Left ventricle myocardium superior (tissue), 1 donor: Measurements from ENCODE around the gene FGGY. TPM values are rescaled to one million over a fixed set of nuclear protein-coding genes. Genes with fewer than 3 reads are reported as not detected.
"Not testable (repeated sequence)": the region's sequence is repeated elsewhere in the genome, so short reads cannot be mapped to it uniquely, and the experiment has no call there.

Source experiments
- ATAC-seq: fragments of 200-7000 bp; cut with Tn5 transposase; one replicate; pipeline ENCODE4 v1.9.1; 2020; ENCODE audit warnings: mild to moderate bottlenecking, moderate library complexity
- DNase-seq: peaks from one replicate; pipeline ENCODE4 v3.0.0-alpha.2; 2020
- intact Hi-C: fragments of 100-400 bp; cut with micrococcal nuclease; formaldehyde crosslinking; loops from one replicate; pipeline ENCODE4 v1.11.0; 2022
- total RNA-seq: library from RNA; stranded (reverse); fragmentation: NEBNext Ultra II Directional; extraction: Animal tissue kit (Norgen Biotek cat#: 25700); gene quantifications from one replicate; pipeline ENCODE4 v1.2.1, GENCODE V29; 2021
- donor health status: DM: no; HTN: yes; CAD: no; lungs with severe emphysema.

FGGY gene
- total RNA-seq, 1 donor from 2014 or later, result 29.7 TPM

DNA sequence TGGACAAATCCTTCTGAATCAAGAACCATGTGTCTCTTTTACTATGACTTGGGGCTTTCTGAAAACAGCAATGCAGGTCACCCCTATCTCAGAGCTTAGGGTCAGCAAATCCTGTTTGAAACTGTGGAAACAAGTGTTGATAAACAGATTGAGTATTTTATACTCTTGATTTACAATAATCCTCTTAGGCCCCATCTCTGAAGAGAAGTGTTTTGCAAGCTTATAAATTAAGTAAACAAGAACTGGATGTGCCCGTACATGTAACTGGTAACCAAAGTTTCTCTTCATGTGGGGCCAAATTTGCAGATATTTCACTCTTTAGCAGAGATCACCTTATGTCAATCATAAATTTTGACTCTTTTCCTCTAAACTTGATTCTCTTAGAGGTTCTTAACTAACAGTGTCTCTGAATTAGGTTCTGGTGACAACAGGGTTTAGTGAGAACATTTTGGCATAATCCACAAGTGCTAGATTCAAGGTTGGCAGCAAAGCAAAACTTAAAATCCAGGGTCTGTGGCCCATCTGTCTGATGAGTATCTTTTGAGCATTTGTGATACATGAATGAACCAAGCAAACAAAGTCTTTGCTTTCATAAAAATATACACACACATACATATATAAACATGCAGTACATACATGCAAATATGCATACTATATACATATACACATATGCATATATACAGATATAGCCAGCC lies 334.8 kb downstream of the FGGY start:
- intact Hi-C loops, result no loop called here
- ATAC-seq (no peak), DNase-seq (no peak)

DNA sequence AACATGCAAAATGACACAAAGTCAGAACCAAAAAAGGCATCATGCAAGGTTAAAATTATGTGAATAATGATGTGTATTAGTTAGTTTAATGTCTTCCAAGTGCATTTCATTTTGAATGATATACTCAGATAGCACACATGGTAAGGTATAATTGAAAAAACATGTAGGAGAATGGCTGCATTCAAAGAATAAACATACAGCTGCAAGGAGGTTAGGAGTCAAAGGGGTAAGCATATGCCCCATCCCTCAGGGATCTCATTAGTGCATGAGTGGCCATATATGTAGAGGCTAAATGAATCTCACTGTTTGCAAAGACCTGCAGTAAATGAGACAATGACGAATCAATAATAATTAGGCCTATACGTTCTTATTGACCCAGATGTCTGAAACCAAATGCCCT lies 338.2 kb downstream of the FGGY start:
- DNase-seq (no peak), ATAC-seq (no peak)
- intact Hi-C loops, result no loop called here

DNA sequence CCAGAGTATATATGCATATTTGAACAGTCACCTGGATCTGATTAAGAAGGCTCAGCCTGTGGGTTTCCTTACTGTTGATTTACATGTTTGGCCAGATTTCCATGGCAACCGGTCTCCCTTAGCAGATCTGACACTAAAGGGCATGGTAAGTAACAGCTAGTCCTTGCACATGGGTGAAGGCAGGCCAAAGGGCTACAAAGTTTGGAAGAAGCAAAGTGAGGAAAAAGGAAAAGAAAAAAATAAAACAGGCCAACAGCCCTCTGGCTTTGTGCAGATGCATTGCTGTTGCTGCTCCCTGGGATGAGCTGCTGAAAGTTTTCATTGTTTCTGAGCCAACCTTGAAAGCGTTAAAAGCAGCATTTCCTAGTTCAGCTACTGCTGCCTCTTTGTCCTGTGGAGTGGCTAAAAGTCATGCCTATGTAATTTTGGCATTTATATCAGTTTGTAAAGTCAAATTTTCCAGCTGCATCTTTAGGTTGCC lies 341.4 kb downstream of the FGGY start:
- no peak for DNase-seq
- ATAC-seq, result peak; percentile 83
- intact Hi-C loops, result no loop called here

DNA sequence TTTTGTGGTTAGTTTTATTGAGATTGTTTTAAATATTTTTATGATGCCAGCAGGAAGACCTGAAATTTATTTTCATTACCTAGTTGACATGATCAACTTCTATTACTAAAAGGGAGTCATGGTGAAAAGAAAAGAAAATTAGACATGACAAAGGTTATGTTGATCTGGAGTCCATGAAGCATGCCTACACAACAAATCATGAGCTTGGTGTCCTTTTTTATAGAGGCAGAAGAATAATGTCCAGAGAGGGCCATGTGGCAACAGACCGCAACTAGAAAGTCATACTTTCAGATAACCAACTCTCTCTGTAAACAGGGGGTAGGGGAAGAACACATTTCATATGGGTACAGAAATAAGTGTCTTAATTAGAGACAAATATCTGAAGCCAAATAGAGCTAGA lies 342.4 kb downstream of the FGGY start:
- DNase-seq (no peak), ATAC-seq (no peak)
- intact Hi-C loops, result no loop called here

DNA sequence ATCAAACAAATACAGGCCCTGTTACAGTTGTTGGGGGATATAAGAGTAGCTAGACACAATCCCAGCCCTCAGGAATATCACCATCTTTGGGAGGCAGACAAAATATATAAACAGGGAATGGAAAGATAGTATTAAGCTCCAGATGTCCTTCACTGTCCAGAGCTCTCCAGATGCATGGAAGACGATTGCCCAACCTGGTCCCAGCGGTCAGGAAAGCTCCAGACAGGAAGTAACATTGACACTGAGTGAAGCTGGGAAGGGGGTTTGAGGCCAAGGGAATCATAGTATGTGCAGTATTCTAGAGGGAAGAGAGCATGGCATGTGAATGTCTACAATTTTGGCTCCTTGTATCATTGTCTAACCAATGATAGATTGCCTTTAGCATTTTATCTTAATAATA lies 344.0 kb downstream of the FGGY start:
- ATAC-seq (peak; percentile 81), DNase-seq (peak; percentile 64)
- intact Hi-C loops, result no loop called here

DNA sequence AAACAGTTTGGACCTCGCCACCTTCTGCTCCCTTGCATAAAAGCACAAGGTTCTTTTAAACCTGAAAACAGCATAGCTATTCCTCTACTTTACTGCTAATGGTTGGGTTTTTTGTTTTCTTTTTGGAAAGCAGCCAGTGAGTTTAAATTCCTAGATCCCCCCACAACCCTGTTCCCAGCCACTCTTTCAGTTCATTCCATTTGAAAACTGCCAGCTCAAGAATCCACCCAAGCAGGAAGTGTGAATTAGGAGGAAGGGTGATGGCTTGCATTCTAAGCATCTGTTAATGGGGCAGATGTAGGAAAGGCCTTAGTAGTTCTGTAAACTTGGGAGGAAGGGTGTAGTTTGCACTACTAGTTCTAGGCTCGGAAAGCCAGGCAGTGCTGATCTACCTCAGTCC lies 344.9 kb downstream of the FGGY start:
- intact Hi-C loops, result no loop called here
- no peak for DNase-seq
- no peak for ATAC-seq

DNA sequence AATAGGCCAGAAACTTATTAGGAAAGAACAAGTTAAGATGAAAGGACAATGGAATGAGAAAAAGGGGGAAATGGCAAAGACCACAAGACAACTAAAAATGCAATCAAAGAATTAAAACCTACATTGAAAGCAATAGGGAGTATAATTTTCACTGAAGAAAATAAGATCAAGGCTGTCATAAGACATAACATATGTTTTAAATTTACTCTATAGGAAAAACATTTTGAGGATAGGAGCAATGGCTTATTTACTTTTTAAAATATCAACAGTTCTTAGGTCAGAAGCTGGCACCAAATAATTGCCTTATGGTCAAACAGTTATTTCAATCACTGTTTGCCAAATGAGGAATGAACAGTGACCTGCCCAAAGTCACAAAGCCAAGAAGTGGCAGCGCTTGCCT lies 346.6 kb downstream of the FGGY start:
- no peak for ATAC-seq
- no peak for DNase-seq
- intact Hi-C loops, result no loop called here

DNA sequence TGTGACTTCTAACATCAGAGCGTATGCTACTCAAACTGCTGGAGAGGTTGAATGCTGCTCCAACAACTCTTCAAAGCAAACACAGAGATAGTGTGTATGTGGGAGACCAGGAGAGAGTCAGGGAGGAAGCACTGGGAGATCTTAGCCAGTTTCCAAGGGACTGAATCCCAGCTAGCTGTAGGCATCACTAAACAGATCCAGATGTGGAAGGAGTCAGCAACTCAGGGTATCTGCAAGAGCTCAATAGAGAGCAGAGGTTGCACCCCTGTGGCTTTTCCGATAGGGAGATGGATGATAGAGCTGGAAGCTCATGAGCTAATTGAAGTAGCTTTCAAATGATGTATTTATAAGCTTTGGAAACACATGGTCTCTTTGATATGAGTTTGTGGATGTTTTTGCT lies 349.0 kb downstream of the FGGY start:
- no peak for DNase-seq
- ATAC-seq, result peak; percentile 58
- intact Hi-C loops, result no loop called here

DNA sequence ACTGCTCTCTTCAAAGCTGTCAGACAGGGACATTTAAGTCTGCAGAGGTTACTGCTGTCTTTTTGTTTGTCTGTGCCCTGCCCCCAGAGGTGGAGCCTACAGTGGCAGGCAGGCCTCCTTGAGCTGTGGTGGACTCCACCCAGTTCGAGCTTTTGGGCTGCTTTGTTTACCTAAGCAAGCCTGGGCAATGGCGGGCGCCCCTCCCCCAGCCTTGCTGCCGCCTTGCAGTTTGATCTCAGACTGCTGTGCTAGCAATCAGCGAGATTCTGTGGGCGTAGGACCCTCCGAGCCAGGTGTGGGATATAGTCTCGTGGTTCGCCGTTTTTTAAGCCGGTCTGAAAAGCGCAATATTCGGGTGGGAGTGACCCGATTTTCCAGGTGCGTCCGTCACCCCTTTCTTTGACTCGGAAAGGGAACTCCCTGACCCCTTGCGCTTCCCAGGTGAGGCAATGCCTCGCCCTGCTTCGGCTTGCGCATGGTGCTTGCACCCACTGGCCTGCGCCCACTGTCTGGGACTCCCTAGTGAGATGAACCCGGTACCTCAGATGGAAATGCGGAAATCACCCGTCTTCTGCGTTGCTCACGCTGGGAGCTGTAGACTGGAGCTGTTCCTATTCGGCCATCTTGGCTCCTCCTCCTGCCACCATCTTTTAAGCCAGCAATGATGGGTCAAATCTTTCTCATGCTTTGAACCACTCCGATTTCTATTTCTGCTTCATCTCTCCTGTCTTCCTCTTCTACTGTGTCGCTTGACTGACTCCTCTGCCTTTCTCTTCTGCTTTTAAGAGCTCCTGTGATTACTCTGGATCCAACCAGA lies 356.5 kb downstream of the FGGY start:
- DNase-seq, intact Hi-C loops: not testable (repeated sequence)

DNA sequence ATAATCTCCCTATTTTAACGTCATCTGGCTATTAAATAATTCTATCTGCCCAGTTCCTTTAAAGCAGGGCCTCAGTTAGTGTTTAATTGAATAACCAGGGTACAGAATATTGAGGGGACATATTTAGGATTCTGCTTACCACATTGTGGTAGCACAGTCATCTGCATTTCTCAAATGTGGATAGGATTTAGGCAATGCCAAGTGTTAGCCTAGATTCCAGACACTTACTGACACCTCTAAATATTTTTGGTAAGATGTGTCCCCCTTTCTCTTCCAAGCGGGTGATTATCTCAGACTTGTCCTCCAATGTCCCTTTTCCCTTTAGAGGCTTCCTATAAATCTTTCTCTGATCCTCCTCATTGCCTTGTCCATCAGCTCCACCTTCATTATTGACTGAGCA lies 357.1 kb downstream of the FGGY start:
- intact Hi-C loops, result no loop called here
- ATAC-seq (no peak), DNase-seq (no peak)

More for the DNA sequence above, 356.5 kb downstream of the FGGY start:
- ATAC-seq, result not testable (repeated sequence)

DNA sequence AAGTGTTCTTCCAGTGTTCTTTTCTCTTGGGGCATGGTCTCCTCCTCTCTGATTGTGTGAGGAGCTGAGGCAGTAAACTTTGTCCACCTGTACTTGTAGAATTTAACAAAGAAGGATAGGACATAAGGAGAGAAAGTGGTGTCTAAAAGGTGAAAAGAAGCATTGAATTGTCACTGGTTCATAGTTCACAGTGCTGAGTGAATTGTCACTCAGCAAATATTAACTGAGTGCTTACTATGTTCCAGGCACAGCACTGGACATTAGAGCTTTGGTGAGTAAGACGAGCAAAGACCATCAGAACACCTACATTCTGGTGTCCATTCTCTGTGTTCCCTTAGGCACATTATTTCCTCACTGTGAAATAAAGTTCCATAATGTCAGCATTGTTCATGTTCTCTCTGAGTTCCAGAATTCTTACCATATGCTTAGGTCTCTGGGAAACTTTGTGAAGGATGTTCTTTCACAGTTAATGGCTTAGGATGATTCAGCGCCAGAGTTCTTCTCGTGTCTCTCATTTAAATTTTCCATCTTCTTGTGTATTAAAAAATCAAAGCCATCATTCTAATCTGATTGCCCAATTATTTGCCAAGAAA lies 361.1 kb downstream of the FGGY start:
- intact Hi-C loops, result no loop called here
- ATAC-seq, result no peak

DNA sequence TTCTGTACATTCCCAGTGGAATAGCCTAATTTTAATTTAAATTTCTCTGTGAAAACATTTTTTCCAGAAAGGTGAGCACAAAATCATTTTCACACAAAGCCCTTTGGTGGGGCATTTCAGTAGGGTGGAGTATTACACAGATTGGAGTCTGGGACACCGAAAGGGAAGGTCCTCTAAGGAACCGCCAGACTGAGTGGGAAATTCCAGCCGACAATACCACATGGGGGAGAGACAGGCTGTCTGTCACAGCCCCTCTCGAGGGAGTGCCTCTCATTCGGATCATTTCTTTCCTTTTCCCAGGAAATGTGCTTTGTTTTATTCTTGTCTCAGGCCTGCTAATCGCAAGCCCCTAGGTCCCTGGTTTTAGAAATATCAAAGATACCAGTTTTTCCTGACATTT lies 367.3 kb downstream of the FGGY start:
- no peak for DNase-seq
- peak; percentile 36 for ATAC-seq
- intact Hi-C loops, result no loop called here

More for the DNA sequence above, 361.1 kb downstream of the FGGY start:
- no peak for DNase-seq

DNA sequence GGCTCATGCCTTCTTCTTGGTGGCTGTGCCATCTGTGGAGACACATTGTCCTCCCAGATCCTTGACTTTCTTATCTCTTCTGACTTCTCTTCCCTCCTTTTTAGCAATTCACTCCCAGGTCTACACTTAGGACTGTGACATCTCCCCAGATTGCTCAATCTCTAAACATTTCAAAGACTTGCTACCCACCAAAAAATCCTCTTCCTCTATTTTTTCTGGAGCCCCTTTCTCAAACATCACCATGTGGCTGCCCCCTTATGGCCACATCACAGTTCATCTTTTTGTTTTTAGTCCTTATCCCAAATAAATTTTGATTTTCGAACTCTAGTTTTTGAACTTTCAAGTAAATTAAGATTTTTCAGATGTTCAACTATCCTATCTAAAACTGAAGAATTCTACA lies 369.2 kb downstream of the FGGY start:
- DNase-seq, result no peak
- intact Hi-C loops, result no loop called here
- no peak for ATAC-seq

DNA sequence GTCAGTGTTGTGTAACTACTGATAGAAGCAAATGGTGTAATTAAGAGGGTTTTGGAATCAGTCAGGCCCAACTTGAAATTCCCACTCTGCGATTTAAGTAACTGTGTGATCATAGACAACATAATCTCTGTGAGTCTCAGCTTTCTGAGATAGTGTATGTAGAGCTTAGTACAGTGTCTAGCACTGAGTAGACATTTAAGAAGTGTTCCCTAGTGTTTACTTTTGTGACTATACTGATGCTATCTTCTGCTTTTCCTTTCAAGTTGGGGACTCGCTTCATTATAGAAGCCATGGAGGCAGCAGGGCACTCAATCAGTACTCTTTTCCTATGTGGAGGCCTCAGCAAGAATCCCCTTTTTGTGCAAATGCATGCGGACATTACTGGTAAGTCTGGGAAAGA lies 370.1 kb downstream of the FGGY start:
- DNase-seq (no peak), ATAC-seq (no peak)
- intact Hi-C loops, result no loop called here

DNA sequence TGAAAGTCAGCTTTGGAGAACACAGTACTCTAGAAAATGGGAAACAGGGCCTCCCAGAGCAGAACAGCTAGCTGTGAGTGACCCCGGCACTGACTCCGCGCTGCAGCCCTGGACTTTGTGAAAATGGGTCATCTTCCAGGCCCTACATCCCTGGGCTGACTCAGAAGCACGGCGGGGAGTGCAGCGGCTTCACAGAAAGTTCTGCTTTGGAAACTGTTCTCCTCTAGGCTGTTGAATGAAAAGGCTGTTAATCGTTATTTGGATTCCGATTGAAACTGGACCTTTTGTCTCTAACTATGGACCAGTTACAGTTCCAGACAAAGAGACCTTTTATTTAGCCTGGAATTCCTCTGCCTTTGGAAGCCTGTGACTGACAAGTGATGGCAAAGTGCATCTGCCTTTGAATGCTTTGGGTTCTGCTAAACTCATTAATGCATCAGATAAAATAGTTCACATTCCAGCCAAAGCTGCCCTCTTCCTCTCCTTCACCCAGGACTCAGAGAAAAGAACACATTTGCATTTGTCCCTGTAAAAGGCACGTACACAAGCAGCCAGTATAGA lies 372.9 kb downstream of the FGGY start:
- peak; percentile 81 for ATAC-seq
- peak; percentile 75 for DNase-seq
- intact Hi-C loops, result no loop called here

DNA sequence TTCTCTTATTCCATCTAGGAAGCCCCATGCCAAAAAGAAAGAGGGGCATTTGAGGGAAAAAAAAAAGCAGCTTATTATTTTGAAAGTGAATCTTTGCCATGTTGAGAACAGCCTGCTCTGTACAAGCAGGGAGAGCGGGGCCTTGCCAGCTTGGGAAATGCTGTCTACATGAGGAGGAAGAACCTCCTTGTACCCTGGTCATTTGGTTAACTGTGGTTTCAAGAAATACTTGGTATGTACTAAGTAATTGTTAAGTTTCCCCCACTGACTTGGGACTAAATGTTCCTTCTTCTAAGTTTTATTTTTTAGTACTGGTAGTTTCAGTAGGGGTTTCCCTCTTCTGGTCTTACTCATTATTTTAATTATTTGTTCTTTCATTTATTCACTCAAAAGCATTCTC lies 373.8 kb downstream of the FGGY start:
- no peak for ATAC-seq
- intact Hi-C loops, result no loop called here
- no peak for DNase-seq

DNA sequence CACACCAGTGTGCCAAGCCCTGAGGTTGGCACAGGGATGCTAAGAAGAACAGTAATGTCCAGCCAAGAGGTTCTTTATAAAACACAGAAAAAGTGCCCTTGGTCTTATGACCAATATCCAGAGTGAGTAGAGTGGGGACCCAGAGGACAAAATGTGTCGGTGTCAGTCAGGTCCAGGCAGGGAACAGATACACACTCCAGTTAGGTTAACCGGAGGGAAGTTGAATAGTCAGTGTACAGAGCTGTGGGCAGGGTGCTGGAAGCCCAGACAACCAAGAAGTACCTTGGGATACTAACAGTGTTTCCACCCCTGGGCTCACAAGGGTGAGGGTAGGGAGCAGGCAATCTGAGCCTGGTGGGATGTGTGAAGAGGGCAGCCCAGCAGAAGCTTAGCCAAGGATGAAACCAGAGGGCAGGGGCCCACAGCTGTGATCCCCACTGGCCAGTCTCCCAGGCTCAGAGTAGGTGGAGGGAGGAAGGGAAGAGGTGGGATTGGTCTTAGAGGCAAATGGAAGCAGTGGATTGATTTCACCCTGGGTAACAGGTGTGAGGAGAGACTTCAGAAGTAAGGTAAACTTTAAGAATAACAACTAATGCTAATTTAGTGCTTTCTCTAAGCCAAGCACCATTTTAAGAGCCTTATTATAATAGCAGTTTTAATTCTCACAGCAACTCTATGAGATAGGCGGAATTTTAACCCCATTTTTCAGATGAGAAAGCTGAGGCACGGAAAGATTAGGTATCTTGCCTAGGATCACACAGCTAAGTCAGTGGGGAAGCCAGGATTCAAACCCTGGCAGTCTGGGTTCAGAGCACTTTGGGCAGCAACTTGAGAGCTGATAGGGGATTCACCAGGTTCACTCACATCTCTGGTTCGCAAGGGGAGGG lies 374.4 kb downstream of the FGGY start:
- ATAC-seq (no peak), DNase-seq (no peak)
- intact Hi-C loops, result no loop called here

DNA sequence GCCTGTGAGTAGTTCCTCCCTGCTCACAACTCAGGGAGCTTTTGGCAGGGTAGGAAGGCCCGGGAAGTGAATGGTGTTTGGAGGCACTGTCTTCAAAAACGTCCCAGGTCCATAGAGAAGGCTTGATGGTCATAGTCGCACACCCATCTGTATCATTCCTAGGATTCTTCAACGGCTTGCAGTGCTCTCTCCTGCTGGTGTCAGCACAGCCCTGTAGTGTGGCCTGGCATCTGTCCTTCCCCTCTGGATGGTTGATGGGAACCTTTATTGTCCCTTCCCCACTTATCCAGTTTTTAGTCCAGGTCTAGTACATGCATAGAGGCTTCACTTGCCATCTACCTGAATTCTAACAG lies 375.0 kb downstream of the FGGY start:
- DNase-seq (no peak), ATAC-seq (no peak)
- intact Hi-C loops, result no loop called here
